OCI-LY3 (cell line): Measurements from ENCODE around the gene C16orf89.

ENCODE experiments used
- EZH2phosphoT487 ChIP-seq: fragments of 200-600 bp; shearing (Covaris generic); IDR thresholded peaks from 2 replicates; pipeline ENCODE4 v1.6.1; 2018; ENCODE audit warnings: antibody characterized with exemption, mixed run types, low read depth
- TF ChIP-seq, protein P1 (sequence below): fragments of 200-600, 300-600 bp; sonication (generic); IDR thresholded peaks from 2 replicates; pipeline ENCODE4 v1.5.1; 2014; ENCODE audit warnings: antibody characterized with exemption, low read length, low read depth

- TF ChIP-seq, protein P1, sequence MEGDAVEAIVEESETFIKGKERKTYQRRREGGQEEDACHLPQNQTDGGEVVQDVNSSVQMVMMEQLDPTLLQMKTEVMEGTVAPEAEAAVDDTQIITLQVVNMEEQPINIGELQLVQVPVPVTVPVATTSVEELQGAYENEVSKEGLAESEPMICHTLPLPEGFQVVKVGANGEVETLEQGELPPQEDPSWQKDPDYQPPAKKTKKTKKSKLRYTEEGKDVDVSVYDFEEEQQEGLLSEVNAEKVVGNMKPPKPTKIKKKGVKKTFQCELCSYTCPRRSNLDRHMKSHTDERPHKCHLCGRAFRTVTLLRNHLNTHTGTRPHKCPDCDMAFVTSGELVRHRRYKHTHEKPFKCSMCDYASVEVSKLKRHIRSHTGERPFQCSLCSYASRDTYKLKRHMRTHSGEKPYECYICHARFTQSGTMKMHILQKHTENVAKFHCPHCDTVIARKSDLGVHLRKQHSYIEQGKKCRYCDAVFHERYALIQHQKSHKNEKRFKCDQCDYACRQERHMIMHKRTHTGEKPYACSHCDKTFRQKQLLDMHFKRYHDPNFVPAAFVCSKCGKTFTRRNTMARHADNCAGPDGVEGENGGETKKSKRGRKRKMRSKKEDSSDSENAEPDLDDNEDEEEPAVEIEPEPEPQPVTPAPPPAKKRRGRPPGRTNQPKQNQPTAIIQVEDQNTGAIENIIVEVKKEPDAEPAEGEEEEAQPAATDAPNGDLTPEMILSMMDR, result no peak
- TF ChIP-seq EZH2phosphoT487, result no peak
These were observed 5.6 kb upstream of the C16orf89 start for GRCh38 chr16:5071341-5071680.
